ENCODE results near the gene CELF4.

The CELF4 gene

GRCh38 chr18:37565101-37565976 lies at the start of gene CELF4:
TSS of gene CELF4 (minus strand) at chr18:37565798.
- ATAC-seq = no peak
- peaks cover 68% of the 10 kb centered on the region for H3K27me3 Mint-ChIP-seq

GRCh38 chr18:37613253-37613565 lies 47.6 kb upstream of the CELF4 start:
- no peak overlapping the region for H3K27ac Mint-ChIP-seq
- H3K9me3 Mint-ChIP-seq = no peaks in the 10 kb centered on the region
- ATAC-seq = no peak
- no peak for DNase-seq
- no peaks in the 10 kb centered on the region for H3K4me1 Mint-ChIP-seq
- H3K4me3 Mint-ChIP-seq = no peak overlapping the region
- no peaks in the 10 kb centered on the region for H3K36me3 Mint-ChIP-seq (ENCODE audit: low read depth)
- H3K27me3 Mint-ChIP-seq = peaks cover 4% of the 10 kb centered on the region

More at GRCh38 chr18:37565101-37565976, at the start of gene CELF4:
- Mint-ChIP-seq H3K36me3 (ENCODE audit: low read depth) (no peaks in the 10 kb centered on the region), H3K4me3 (peak within 1 kb of the TSS; percentile 38), H3K27ac (no peak within 1 kb of the TSS), H3K9me3 (no peaks in the 10 kb centered on the region), H3K4me1 (peaks cover 5% of the 10 kb centered on the region)
- DNase-seq = no peak

DNA sequence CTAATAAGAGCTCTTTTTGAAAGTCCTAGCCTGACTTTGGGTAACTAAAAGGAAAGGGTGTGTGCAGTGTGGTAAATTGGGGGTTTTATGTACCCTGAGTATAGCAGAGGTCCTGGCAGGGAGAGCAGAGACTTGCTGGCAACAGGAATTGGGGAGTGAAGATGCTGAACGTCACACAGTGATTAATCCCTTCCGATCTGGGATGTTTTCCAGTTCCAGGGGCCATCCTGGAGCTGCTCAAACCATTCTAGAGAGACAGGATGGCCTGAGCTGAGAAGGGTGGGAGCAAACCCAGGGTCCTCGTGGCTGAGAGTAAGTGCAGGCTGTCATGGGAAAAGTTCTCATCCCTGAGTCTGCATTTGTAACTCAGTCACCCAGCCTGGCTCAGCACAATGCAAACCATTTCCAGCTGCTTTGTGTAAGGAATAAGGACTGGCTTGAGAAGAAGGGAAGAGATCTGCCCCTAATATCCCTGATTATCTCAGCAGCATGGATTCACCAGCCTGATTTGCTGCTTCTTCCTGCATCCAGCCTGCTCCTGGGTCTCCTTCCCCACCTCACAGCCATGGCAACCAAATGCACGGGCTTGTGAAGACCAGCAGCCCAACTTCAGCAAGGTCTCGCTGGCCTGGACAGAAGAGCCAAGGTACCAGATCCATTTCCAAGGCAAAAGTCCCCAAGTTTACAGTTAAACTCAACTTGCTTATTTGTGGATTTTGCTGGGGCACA lies 47.1 kb upstream of the CELF4 start:
- no peak for DNase-seq
- no peaks in the 10 kb centered on the region for H3K4me1 Mint-ChIP-seq
- no peak overlapping the region for H3K4me3 Mint-ChIP-seq
- H3K27ac Mint-ChIP-seq = no peak overlapping the region
- no peaks in the 10 kb centered on the region for H3K36me3 Mint-ChIP-seq (ENCODE audit: low read depth)
- no peaks in the 10 kb centered on the region for H3K9me3 Mint-ChIP-seq
- peaks cover 4% of the 10 kb centered on the region for H3K27me3 Mint-ChIP-seq
- ATAC-seq = no peak

DNA sequence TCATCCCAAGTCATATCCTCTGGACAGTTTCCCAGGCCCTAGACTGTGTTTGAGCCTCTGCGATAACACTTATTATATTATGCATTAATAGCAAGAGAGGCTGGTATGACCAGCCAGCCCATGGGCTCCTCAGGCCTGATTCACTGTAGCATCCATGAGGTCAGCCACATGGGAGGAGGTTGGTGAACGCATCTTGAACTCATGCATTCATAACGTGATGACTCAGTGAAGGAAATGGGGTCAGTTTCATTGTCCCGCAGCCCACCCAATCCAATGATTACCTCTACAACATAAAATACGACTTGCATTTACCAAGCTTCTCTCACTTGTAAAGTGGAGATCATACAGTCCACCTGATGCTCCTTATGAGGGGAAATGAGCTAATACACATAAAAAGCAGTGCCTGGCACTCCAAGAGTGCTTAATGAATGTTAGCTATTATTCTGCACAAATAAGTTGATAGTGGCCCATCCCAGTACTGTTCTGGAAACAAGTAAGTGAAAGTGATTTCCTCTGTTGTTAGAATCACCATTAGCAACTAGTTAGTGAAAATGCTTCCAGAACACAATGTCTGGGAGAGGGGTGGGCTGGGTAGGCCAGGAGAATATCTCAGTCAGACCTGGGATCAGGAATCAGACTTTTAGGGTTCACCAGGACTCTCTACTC lies 46.1 kb upstream of the CELF4 start:
- no peaks in the 10 kb centered on the region for H3K36me3 Mint-ChIP-seq (ENCODE audit: low read depth)
- no peak for ATAC-seq
- no peaks in the 10 kb centered on the region for H3K9me3 Mint-ChIP-seq
- H3K4me1 Mint-ChIP-seq = no peaks in the 10 kb centered on the region
- H3K27me3 Mint-ChIP-seq = peaks cover 4% of the 10 kb centered on the region
- H3K4me3 Mint-ChIP-seq = no peak overlapping the region
- H3K27ac Mint-ChIP-seq = no peak overlapping the region
- DNase-seq = no peak

- no peak for ATAC-seq
- Mint-ChIP-seq H3K27me3 (peaks cover 4% of the 10 kb centered on the region), H3K36me3 (ENCODE audit: low read depth) (no peaks in the 10 kb centered on the region), H3K4me1 (no peaks in the 10 kb centered on the region), H3K9me3 (peaks cover 9% of the 10 kb centered on the region), H3K4me3 (no peak overlapping the region), H3K27ac (no peak overlapping the region)
- no peak for DNase-seq
Measured at GRCh38 chr18:37608876-37609275, 43.3 kb upstream of the CELF4 start.

- Mint-ChIP-seq H3K4me1 (no peaks in the 10 kb centered on the region), H3K9me3 (peaks cover 16% of the 10 kb centered on the region)
Measured at GRCh38 chr18:37607281-37607680, 41.7 kb upstream of the CELF4 start.

GRCh38 chr18:37604032-37604431 lies 38.4 kb upstream of the CELF4 start:
- peaks cover 16% of the 10 kb centered on the region for H3K9me3 Mint-ChIP-seq
- no peak overlapping the region for H3K27ac Mint-ChIP-seq
- no peak for ATAC-seq
- no peaks in the 10 kb centered on the region for H3K36me3 Mint-ChIP-seq (ENCODE audit: low read depth)
- no peaks in the 10 kb centered on the region for H3K4me1 Mint-ChIP-seq
- H3K4me3 Mint-ChIP-seq = no peak overlapping the region
- no peaks in the 10 kb centered on the region for H3K27me3 Mint-ChIP-seq
- no peak for DNase-seq

More at GRCh38 chr18:37607281-37607680, 41.7 kb upstream of the CELF4 start:
- no peaks in the 10 kb centered on the region for H3K36me3 Mint-ChIP-seq (ENCODE audit: low read depth)
- ATAC-seq (no peak), DNase-seq (no peak)
- no peak overlapping the region for H3K4me3 Mint-ChIP-seq
- peaks cover 4% of the 10 kb centered on the region for H3K27me3 Mint-ChIP-seq
- no peak overlapping the region for H3K27ac Mint-ChIP-seq

GRCh38 chr18:37598966-37599896 lies 33.6 kb upstream of the CELF4 start:
- no peak overlapping the region for H3K27ac Mint-ChIP-seq
- H3K36me3 Mint-ChIP-seq (ENCODE audit: low read depth) = no peaks in the 10 kb centered on the region
- H3K4me1 Mint-ChIP-seq = no peaks in the 10 kb centered on the region
- peaks cover 9% of the 10 kb centered on the region for H3K9me3 Mint-ChIP-seq
- H3K27me3 Mint-ChIP-seq = no peaks in the 10 kb centered on the region
- no peak for ATAC-seq
- H3K4me3 Mint-ChIP-seq = no peak overlapping the region
- no peak for DNase-seq

- Mint-ChIP-seq H3K4me1 (no peaks in the 10 kb centered on the region), H3K9me3 (peaks cover 5% of the 10 kb centered on the region), H3K27ac (no peak overlapping the region), H3K4me3 (no peak overlapping the region), H3K36me3 (ENCODE audit: low read depth) (no peaks in the 10 kb centered on the region), H3K27me3 (no peaks in the 10 kb centered on the region)
- ATAC-seq = no peak
- DNase-seq = no peak
Measured at GRCh38 chr18:37598396-37598795, 32.8 kb upstream of the CELF4 start.

DNA sequence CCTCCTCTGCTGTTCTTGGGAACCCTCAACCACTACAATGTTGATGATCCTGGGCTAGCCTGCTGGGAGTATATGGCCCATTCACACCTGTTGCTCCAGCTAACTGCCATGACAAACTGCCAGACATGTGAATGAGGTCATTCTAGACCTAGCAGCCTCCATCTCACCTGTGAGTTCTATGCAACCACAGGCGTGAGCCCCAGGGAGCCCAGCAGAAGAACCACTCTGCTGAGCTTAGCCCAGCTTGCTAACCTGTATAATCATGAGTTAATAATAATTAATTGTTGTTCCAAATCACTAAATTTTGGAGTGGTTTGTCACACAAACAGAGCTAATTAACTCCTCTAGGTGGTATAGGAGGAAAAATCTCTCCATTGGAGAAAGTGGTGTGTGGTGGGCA lies 24.7 kb upstream of the CELF4 start:
- Mint-ChIP-seq H3K4me3 (no peak overlapping the region), H3K4me1 (no peaks in the 10 kb centered on the region), H3K9me3 (no peaks in the 10 kb centered on the region), H3K27me3 (no peaks in the 10 kb centered on the region), H3K36me3 (ENCODE audit: low read depth) (no peaks in the 10 kb centered on the region), H3K27ac (no peak overlapping the region)
- ATAC-seq (no peak), DNase-seq (no peak)

- Mint-ChIP-seq H3K9me3 (no peaks in the 10 kb centered on the region), H3K36me3 (ENCODE audit: low read depth) (no peaks in the 10 kb centered on the region), H3K27me3 (no peaks in the 10 kb centered on the region), H3K4me3 (no peak overlapping the region), H3K4me1 (no peaks in the 10 kb centered on the region), H3K27ac (no peak overlapping the region)
- ATAC-seq (no peak), DNase-seq (no peak)
Measured at GRCh38 chr18:37588289-37588688, 22.7 kb upstream of the CELF4 start.

DNA sequence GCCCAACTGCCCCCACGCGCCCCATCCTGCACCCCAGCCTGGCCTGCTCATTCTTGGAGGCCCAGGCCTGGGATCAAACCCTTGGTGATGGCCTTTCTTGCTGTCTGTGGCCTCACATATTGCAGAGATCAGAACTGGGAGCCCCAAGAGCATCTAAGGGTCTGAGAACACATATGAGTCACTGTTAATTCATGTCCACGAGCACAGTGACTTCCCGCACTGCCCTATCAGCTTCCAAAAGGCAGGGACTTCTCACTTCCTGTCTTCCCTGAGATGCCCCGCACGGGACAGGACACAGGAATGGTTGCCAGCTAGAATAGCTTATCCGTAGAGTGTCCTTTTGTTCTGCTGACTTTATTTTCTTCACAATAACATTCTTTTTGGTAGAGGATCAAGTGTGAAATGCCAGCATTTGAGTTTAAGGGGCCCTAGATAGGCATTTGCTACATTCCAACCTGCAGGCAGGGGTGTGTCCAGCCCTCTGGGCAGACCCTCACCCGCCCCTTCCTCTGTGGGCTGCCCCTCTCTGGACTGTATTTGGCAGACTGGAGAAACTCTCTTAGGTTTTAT lies 21.1 kb upstream of the CELF4 start:
- DNase-seq = no peak
- no peaks in the 10 kb centered on the region for H3K9me3 Mint-ChIP-seq
- no peaks in the 10 kb centered on the region for H3K4me1 Mint-ChIP-seq
- H3K36me3 Mint-ChIP-seq (ENCODE audit: low read depth) = no peaks in the 10 kb centered on the region
- H3K27ac Mint-ChIP-seq = no peak overlapping the region
- no peaks in the 10 kb centered on the region for H3K27me3 Mint-ChIP-seq
- no peak for ATAC-seq
- H3K4me3 Mint-ChIP-seq = no peak overlapping the region

DNA sequence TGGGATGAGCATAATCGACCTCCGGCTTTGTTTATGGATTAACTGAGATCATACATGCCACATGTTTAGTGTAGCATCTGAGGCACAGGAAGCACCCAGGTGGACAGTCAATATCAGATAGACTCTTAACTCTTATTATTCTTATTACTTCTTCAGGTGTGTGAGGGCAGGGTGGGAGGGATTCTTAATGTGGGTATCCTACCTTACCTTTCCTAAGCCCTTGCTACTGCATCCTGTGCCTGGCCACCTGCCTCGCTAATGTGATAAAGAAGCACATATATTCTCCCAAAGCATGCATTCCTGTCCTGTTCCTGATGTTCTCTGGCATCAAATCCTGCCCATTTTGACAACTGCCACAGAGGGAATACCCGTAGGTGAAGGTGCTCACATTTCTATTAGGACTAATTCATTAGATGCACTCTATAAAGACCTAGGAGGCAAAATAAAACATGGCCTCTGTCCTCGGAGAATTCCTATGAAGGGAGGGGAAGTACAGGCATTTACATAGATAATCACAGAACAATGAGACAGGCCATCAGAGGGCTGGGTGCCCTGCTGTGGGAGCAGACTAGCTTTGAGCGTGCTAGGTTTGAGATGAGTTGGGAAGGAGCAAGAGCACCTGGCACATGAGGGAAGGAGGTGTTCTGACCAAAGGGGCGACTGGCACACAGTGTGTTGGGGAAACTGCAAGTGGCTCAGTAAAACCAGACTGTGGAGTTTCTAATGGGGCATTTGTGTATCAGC lies 19.5 kb upstream of the CELF4 start:
- Mint-ChIP-seq H3K27me3 (peaks cover 8% of the 10 kb centered on the region), H3K4me3 (no peak overlapping the region), H3K9me3 (no peaks in the 10 kb centered on the region), H3K4me1 (no peaks in the 10 kb centered on the region), H3K27ac (no peak overlapping the region), H3K36me3 (ENCODE audit: low read depth) (no peaks in the 10 kb centered on the region)
- ATAC-seq (no peak), DNase-seq (no peak)

Measured in activated naive CD8-positive, alpha-beta T cell treated with anti-CD3 and anti-CD28 coated beads, Interleukin-2, amount 50 U/mL, for 24 hours (primary cell).